CD4-positive, alpha-beta T cell (primary cell): ENCODE data around the gene SERPINE2. TPM values are rescaled to one million over a fixed set of nuclear protein-coding genes. Genes with fewer than 3 reads are reported as not detected.

Experiments used
- ATAC-seq: fragments of 200-7000 bp; cut with Tn5 transposase; one replicate; pipeline ENCODE4 v1.10.0; 2022; ENCODE audit warnings: mild to moderate bottlenecking; ENCODE audit not compliant: poor library complexity
- CTCF ChIA-PET: fragments of 350-600 bp; sonication (Branson Sonifier 250); formaldehyde crosslinking; loops from one replicate; lab custom pipeline; 2021; ENCODE audit warnings: antibody characterized with exemption, inconsistent platforms; lab: Charles Lee
- POLR2A ChIA-PET: fragments of 350-600 bp; sonication (Branson Sonifier 250); formaldehyde crosslinking; loops from one replicate; lab custom pipeline; 2021; ENCODE audit warnings: antibody characterized with exemption, inconsistent platforms; lab: Charles Lee
- DNase-seq, 14 experiments: peaks; one replicate each; pipeline ENCODE4 v3.0.0-alpha.2; 2013 to 2020; ENCODE audit warnings: mixed read lengths in 2 of 14
- H3K27ac ChIP-seq, 2 donors: one replicate each; pipeline versions ENCODE4 v1.5.1 to v1.7.0; 2013; ENCODE audit warnings: low read length in 2 of 2, low read depth in 1 of 2, mild to moderate bottlenecking in 1 of 2
- H3K27me3 ChIP-seq, 2 experiments: 1 replicate in 1 of 2; 2 replicates in 1 of 2; pipeline versions ENCODE4 v1.6.1 to v1.7.0; 2013; ENCODE audit warnings: low read length in 2 of 2, control low read depth in 1 of 2, mild to moderate bottlenecking in 1 of 2, moderate library complexity in 1 of 2; ENCODE audit not compliant: insufficient read depth in 2 of 2, control insufficient read depth in 1 of 2
- H3K36me3 ChIP-seq: one replicate; pipeline ENCODE4 v1.6.1; 2013; ENCODE audit warnings: low read length, control low read depth; ENCODE audit not compliant: insufficient read depth
- H3K4me1 ChIP-seq: one replicate; pipeline ENCODE4 v1.6.1; 2013; ENCODE audit warnings: low read length, control low read depth; ENCODE audit not compliant: insufficient read depth
- H3K4me3 ChIP-seq: one replicate; pipeline ENCODE4 v1.5.1; 2013; ENCODE audit warnings: mild to moderate bottlenecking, low read length, moderate library complexity
- H3K9me3 ChIP-seq, 2 experiments: 1 replicate in 1 of 2; 2 replicates in 1 of 2; pipeline versions ENCODE4 v1.6.1 to v1.7.0; 2013; ENCODE audit warnings: low read length in 2 of 2, mild to moderate bottlenecking in 2 of 2, control low read depth in 1 of 2, moderate library complexity in 1 of 2; ENCODE audit not compliant: control insufficient read depth in 1 of 2, insufficient read depth in 1 of 2
- H3K27ac Mint-ChIP-seq: one replicate; pipeline ENCODE4 v1.8.0; 2020; ENCODE audit warnings: mixed read lengths
- H3K27me3 Mint-ChIP-seq: one replicate; pipeline ENCODE4 v1.8.0; 2021; ENCODE audit warnings: mixed read lengths
- H3K36me3 Mint-ChIP-seq: one replicate; pipeline ENCODE4 v1.8.0; 2021; ENCODE audit warnings: low read depth, mixed read lengths
- H3K4me1 Mint-ChIP-seq: one replicate; pipeline ENCODE4 v1.8.0; 2021; ENCODE audit warnings: low read depth, mixed read lengths
- H3K4me3 Mint-ChIP-seq: one replicate; pipeline ENCODE4 v1.8.0; 2020; ENCODE audit warnings: mild to moderate bottlenecking, mixed read lengths
- H3K9me3 Mint-ChIP-seq: one replicate; pipeline ENCODE4 v1.8.0; 2020; ENCODE audit warnings: mixed read lengths
- CTCF ChIP-seq: fragments of 200-600 bp; IDR thresholded peaks from one replicate; pipeline ENCODE4 v1.8.0; 2022; ENCODE audit warnings: antibody characterized with exemption, mild to moderate bottlenecking
- intact Hi-C, 2 experiments: fragments of 100-400 bp; cut with DNase I in 1 of 2; cut with micrococcal nuclease in 1 of 2; formaldehyde crosslinking; loops; one replicate each; pipeline versions ENCODE4 v1.15.1 to v1.9.0; 2023 to 2025; cut with DNase I, micrococcal nuclease
- total RNA-seq, 174 experiments: library from RNA in 2 of 174; stranded (reverse) in 2 of 174; gene quantifications; one replicate each; pipeline ENCODE4 v1.2.3 and lab custom pipeline; 2021 to 2026

The SERPINE2 gene
- total RNA-seq, 2 experiments from 2014 or later = 5.1 to 7.3 TPM

DNA sequence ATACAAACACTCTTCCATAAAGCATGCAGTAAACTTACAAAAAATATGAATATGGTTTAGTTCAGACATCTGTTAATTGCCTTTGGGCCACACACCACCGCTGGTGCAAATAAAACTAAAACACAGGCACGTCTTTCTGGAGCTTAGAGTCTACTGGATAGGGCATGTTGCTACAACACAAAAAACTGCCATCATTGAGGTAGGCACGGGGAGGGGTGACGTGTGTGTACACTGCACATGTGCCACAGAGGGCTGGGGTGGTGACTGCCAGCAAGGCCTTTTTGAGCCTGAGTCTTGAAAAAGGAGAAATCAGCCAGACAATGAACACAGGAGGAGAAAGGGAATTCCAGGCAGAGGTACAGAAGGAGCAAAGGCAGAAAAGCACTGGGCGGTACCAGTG, 5.1 kb downstream of the SERPINE2 start:
- CTCF ChIA-PET = no interaction called here
- H3K9me3 Mint-ChIP-seq = no peaks in the 10 kb centered on the region
- ATAC-seq = no peak
- no peak for DNase-seq
- Histone ChIP-seq H3K36me3 (no peaks in the 10 kb centered on the region), H3K27me3 (peaks cover 9 to 13% of the 10 kb centered on the region in 2 experiments), H3K4me1 (peaks cover 6% of the 10 kb centered on the region), H3K4me3 (no peak overlapping the region), H3K27ac (no peak overlapping the region), H3K9me3 (no peaks in the 10 kb centered on the region)
- no peak overlapping the region for H3K27ac Mint-ChIP-seq
- POLR2A ChIA-PET = interaction anchor here (0.6 kb wide), 1 partner anchor 1464 kb away, joined by 5 read pairs; no protein-coding TSS in a partner anchor
- H3K27me3 Mint-ChIP-seq = peaks cover 39% of the 10 kb centered on the region
- peaks cover 41% of the 10 kb centered on the region for H3K4me1 Mint-ChIP-seq
- intact Hi-C loops = no loop called here
- no peak for TF ChIP-seq CTCF
- H3K36me3 Mint-ChIP-seq = no peaks in the 10 kb centered on the region
- no peak overlapping the region for H3K4me3 Mint-ChIP-seq

DNA sequence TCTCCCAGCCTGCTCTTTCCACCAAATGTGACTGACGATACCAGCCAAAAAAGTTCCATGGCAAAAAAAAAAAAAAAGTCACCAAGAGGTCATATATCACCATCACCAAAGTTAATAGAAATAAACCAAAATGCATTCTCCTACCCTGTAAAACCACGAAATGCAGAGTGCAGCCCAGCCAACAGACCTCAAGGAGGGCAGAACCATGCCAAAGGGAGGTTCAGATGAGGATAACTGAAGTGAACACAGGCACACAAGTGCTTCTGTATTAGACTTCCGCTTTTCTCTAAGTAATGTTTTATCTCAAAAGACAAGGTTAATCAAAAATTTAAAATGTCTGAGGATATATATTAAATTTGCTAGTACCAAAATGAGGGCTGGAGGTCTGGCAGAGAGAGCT, 5.5 kb downstream of the SERPINE2 start:
- ATAC-seq = no peak
- intact Hi-C loops = no loop called here
- H3K4me1 Mint-ChIP-seq = peaks cover 45% of the 10 kb centered on the region
- H3K36me3 Mint-ChIP-seq = no peaks in the 10 kb centered on the region
- CTCF ChIA-PET = no interaction called here
- peaks cover 6% of the 10 kb centered on the region for H3K4me1 ChIP-seq
- DNase-seq = no peak
- H3K4me3 Mint-ChIP-seq = no peak overlapping the region
- TF ChIP-seq CTCF = no peak
- no peaks in the 10 kb centered on the region for H3K9me3 ChIP-seq
- H3K36me3 ChIP-seq = no peaks in the 10 kb centered on the region
- peaks cover 39% of the 10 kb centered on the region for H3K27me3 Mint-ChIP-seq
- H3K27ac ChIP-seq = no peak overlapping the region
- H3K9me3 Mint-ChIP-seq = no peaks in the 10 kb centered on the region
- POLR2A ChIA-PET = no interaction called here
- no peak overlapping the region for H3K27ac Mint-ChIP-seq
- peaks cover 9 to 13% of the 10 kb centered on the region in 2 experiments for H3K27me3 ChIP-seq
- no peak overlapping the region for H3K4me3 ChIP-seq

DNA sequence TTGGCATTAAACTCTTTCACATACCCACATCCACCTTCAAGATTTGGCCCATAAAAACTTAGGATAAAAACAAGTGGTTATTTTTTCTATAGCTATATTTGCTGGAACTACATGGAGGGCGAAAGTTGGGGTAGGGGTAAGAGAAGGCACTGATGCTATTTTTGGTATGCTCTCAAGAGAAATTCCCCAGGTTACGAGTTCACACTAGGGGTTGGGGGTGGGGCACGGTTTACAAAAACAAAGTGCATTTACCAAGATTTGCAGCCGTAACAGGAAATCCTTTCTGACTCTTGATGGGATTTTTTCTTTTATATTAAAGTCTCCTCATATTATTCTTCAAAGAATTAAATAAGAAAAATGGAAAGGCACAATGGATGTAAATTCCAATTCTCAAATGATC, 6.8 kb downstream of the SERPINE2 start:
- Histone ChIP-seq H3K27me3 (peaks cover 7 to 11% of the 10 kb centered on the region in 2 experiments), H3K9me3 (no peaks in the 10 kb centered on the region), H3K36me3 (no peaks in the 10 kb centered on the region), H3K27ac (no peak overlapping the region), H3K4me1 (peaks cover 10% of the 10 kb centered on the region), H3K4me3 (no peak overlapping the region)
- Mint-ChIP-seq H3K4me3 (no peak overlapping the region), H3K9me3 (no peaks in the 10 kb centered on the region), H3K27ac (peak overlapping the region; percentile 58), H3K4me1 (peaks cover 45% of the 10 kb centered on the region), H3K27me3 (peaks cover 29% of the 10 kb centered on the region), H3K36me3 (no peaks in the 10 kb centered on the region)
- no peak for TF ChIP-seq CTCF
- DNase-seq (peak in 2 of 14 experiments; percentile 13 to 16), ATAC-seq (no peak)
- ChIA-PET CTCF (no interaction called here), POLR2A (no interaction called here)
- intact Hi-C loops = no loop called here
